Brain pericyte (primary cell): ENCODE results near the gene RGL1.

Experiments
- DNase-seq: peaks from one replicate; pipeline ENCODE4 v3.0.0-alpha.2; 2012; ENCODE audit warnings: low read depth, low spot score

Gene RGL1

DNA sequence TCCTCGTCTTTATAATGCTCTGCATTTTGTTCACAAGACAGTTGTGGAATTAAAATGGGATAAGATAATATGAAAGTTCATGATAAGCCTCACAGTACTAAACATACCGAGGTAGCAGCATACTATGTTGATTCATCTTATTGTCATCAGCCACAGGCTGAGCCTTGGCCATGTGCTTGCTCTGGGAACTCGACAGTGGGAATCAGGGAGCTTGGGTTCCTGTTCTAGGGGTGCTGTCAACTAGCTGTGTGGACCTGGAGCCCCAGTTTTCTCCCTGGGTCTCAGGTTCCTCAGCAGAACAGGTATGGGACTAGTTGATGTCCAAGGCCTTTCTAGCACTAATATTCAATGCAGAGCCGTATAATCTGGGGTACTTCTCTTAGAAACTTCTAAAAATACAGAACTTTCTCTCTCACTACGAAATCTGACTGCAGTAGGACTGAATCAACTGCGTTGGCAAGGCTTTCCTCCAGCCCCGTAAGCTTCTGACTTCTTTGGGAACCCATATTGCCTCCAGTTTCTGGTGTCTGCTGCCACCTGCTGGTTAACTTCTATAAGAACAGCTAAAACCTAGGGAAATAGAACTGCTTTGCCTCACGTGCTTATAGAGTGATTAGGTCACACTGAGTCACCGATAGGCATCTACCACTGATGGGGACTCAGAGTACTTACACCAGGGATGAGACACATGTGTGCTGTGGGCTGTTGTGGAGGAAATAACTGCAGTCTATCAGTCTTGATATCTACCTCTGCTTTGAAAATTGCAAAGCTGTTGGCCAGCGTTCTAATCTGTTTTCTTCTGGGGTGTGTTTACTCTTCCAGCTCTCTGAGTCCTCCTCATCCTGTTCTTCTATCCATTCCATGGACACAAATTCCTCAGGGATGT lies 110.9 kb downstream of the RGL1 start:
- DNase-seq: peak; percentile 85

DNA sequence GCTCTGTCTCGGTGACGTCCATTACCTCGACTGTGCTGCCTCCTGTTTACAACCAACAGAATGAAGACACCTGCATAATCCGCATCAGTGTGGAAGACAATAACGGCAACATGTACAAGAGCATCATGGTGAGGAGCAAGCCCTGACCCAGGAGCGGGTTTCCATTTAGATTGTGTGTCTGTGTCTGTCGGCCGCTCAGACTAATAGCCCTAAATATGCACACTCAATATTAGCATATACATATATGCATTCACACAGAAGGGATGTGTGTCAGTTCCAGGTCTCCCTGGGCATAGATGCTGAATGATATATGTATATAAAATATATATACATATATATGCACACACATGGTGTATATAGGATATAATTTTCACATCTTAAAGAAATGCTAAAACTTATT lies 111.7 kb downstream of the RGL1 start:
- no peak for DNase-seq

- DNase-seq: no peak
Observed at GRCh38 chr1:183918589-183918988, 113.7 kb downstream of the RGL1 start.

- DNase-seq: no peak
Observed at GRCh38 chr1:183920651-183921050, 115.7 kb downstream of the RGL1 start.

DNA sequence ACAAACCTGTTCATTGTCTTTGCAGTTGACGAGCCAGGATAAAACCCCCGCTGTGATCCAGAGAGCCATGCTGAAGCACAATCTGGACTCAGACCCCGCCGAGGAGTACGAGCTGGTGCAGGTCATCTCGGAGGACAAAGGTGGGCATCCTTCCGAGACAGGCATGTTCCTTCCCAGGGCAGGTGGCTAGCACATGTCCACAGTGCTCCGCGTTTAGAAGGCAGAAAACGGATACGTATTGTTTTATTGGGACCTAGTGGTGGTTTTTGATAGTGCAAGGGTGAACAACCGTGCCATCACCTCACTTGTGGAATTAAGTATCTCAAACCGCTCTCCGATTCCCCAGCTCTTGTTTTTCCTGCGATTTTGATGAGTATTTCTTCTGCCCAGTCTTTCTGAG lies 117.3 kb downstream of the RGL1 start:
- DNase-seq: no peak

DNA sequence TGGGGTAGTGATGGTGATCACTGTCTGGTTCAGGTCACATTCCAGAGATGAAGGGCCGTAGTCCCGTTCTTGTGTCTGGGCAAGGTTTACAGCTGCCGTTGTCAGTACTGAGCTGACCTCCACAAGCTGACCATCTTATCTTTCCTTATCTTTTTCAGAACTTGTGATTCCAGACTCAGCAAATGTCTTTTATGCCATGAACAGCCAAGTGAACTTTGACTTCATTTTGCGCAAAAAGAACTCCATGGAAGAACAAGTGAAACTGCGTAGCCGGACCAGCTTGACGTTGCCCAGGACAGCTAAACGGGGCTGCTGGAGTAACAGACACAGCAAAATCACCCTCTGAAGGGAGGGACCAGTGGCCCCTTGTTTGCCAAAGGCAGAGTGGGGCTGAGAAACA lies 121.0 kb downstream of the RGL1 start:
- DNase-seq: no peak

- no peak for DNase-seq
Observed at GRCh38 chr1:183926983-183927382, 122.1 kb downstream of the RGL1 start.

GRCh38 chr1:183931646-183932271 lies 126.8 kb downstream of the RGL1 start:
- DNase-seq: no peak

GRCh38 chr1:183932412-183932811 lies 127.5 kb downstream of the RGL1 start:
- peak; percentile 61 for DNase-seq

- no peak for DNase-seq
Observed at GRCh38 chr1:183933528-183934179, 128.7 kb downstream of the RGL1 start.

- DNase-seq: no peak
Observed at GRCh38 chr1:183934314-183934713, 129.4 kb downstream of the RGL1 start.

GRCh38 chr1:183936009-183936408 lies 131.1 kb downstream of the RGL1 start:
- no peak for DNase-seq

DNA sequence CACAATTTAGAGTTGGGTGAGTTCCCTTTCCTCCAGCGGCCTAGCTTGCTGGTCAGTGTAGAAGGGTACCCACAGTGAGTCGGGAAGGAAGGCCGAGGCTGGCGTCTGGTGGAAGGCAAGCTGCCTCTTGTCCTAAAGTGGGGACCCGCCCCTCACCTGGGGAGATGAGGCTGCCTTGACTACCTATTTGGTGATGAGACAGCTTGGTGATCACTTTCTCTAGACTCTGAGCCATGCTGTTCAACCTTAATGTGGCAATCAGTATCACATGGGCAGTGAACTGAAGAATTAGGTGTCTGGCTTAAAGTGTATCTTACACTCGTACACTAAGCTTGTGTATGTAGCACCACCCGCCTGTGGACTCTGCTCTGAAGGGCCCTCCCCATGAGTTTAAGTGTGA lies 131.9 kb downstream of the RGL1 start:
- DNase-seq: no peak

- no peak for DNase-seq
Observed at GRCh38 chr1:183937611-183938010, 132.7 kb downstream of the RGL1 start.

DNA sequence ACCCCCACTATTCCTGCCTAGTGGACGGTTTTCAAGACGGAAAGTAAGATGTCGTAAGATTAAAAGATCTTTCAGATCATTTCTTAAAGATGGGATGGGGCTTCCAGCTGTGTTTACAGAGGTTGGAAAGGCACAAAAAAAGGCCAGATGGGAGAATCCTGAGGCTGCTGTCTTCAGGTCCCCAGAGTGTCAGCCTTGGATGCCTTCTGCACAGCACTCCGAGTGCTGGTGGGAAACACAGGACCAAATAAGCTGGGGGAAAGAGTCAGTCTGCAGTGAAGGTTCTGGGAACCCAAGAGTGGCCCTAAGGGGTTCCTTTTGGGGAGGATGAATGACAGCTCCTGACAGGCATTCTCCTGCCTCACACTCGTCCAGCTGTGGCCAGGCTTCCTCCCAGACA lies 136.1 kb downstream of the RGL1 start:
- DNase-seq: no peak

GRCh38 chr1:183942933-183943693 lies 138.2 kb downstream of the RGL1 start:
- peak; percentile 94 for DNase-seq

DNA sequence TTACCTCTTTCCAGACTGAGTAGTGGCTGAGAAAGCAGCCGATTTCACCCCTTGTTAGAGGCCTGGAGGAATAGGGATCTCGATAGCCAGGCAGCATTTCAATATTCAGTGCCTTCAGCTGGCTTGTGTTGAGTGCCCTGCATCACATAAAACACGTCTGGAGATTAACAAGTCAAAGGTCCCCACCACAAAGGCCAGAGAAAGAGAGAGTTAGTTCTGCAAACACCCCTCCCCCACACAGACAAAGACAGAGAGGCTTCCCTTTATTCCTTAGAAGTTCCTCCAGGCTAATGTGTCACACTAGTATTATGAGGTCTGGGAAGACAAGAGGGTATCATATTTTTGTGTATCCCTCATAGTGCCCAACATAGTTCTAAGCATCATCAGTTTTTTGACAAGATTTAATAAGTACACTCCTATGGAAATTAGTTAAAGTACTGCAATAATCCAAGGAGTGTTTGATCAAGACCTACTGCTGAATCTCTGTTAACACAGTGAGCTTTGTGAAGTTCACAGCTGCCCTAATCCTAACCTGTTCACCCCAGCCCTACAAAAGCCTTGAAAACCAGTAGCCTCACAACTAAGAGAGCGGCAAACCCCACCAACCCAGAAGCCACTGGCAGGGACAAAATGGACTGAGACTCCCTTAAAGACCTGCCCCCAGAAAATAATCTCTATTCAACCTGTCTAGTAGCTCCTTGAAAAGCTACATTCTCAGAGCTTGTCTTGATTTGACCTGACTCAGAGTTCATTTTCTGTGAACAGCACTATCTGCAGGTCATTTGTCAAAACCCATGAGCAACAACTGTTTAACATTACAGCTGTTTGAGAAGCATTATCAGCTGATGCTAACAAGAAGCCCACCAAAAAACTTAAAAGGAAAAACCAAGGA lies 140.8 kb downstream of the RGL1 start:
- DNase-seq: no peak

- no peak for DNase-seq
Observed at GRCh38 chr1:183946320-183946613, 141.3 kb downstream of the RGL1 start.

DNA sequence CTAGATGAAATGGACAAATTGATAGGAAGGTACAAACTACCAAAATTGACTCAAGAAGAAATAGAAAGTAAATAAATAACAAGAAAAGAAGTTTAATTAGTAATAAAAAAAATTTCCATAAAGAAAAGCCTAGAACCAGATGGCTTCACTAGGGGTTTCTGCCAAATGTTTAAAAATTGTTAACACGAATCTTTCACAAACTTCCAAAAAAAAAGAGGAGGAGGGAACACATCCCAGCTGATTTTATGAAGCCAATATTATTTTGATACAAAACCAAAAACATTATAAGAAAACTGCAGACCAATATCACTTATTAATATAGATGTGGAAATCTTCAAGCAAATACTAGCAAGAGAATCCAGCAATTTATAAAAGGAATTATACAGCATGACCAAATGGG lies 143.1 kb downstream of the RGL1 start:
- no peak for DNase-seq

- DNase-seq: no peak
Observed at GRCh38 chr1:183952101-183952500, 147.2 kb downstream of the RGL1 start.

DNA sequence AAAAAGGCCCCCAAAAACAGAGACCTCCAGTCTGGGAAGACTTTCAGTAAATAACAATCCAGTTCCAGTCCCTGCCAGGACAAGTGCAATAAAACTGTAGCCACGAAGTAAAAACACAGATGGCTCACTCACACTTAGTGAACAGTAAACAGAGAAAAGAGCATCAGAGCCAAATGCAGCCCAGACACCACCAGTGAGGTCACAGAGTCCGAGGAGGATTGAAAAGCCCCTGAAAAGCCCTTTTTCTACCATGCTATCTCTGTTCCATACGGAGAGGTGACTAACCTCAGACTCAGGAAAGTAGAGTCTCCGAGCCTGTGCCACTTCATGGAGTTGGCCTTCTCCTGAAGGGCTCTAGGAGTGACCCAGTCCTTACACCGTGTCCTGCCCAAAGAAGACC lies 148.1 kb downstream of the RGL1 start:
- DNase-seq: no peak
